Heart right ventricle (tissue), 16 donors: ENCODE measurements around the gene TTPAL. TPM values are rescaled to one million over a fixed set of nuclear protein-coding genes. Genes with fewer than 3 reads are reported as not detected.

Source experiments
- ATAC-seq, 8 donors: fragments of 200-7000 bp; cut with Tn5 transposase; one replicate each; pipeline ENCODE4 v1.9.1; 2020; ENCODE audit warnings: mild to moderate bottlenecking in 8 of 8, moderate library complexity in 8 of 8, moderate number of reproducible peaks in 1 of 8
- DNase-seq, 2 donors: peaks; one replicate each; pipeline ENCODE4 v3.0.0-alpha.2; 2020
- H3K27ac ChIP-seq, 10 donors: fragments of 200-600 bp; sonication (generic) in 2 of 10; one replicate each; pipeline versions ENCODE4 v1.5.0 to v1.8.0; 2020 to 2022; ENCODE audit warnings: mild to moderate bottlenecking in 3 of 10
- H3K27me3 ChIP-seq, 7 donors: fragments of 200-600 bp; one replicate each; pipeline ENCODE4 v1.8.0; 2021 to 2022; ENCODE audit warnings: mild to moderate bottlenecking in 2 of 7
- H3K36me3 ChIP-seq, 9 donors: fragments of 200-600 bp; sonication (generic) in 1 of 9; one replicate each; pipeline versions ENCODE4 v1.5.0 to v1.8.0; 2020 to 2022; ENCODE audit warnings: mild to moderate bottlenecking in 2 of 9
- H3K4me1 ChIP-seq, 9 donors: fragments of 200-600 bp; sonication (generic) in 1 of 9; one replicate each; pipeline versions ENCODE4 v1.5.0 to v1.8.0; 2020 to 2022; ENCODE audit warnings: mild to moderate bottlenecking in 4 of 9
- H3K4me3 ChIP-seq, 10 donors: fragments of 200-600 bp; sonication (generic) in 2 of 10; one replicate each; pipeline versions ENCODE4 v1.5.0 to v1.8.0; 2020 to 2022; ENCODE audit warnings: mild to moderate bottlenecking in 7 of 10, moderate library complexity in 2 of 10
- H3K9me3 ChIP-seq, 11 donors: fragments of 200-600 bp in 10 of 11; sonication (generic) in 2 of 11; one replicate each; pipeline versions ENCODE4 v1.5.0 to v1.8.0; 2013 to 2022; ENCODE audit warnings: mild to moderate bottlenecking in 2 of 11, control low read depth in 1 of 11, moderate library complexity in 1 of 11
- CTCF ChIP-seq, 9 donors: fragments of 200-600 bp; sonication (generic) in 2 of 9; IDR thresholded peaks; one replicate each; pipeline versions ENCODE4 v1.5.0 to v1.8.0; 2021 to 2022; ENCODE audit warnings: antibody characterized with exemption in 9 of 9, mild to moderate bottlenecking in 5 of 9, moderate library complexity in 1 of 9
- WGBS, 2 donors: extraction: QIAGEN DNeasy Blood & Tissue Kit; methylation state at CpG; one replicate each; pipeline ENCODE4 v1.1.7; 2013; ENCODE audit warnings: inconsistent platforms in 1 of 2; 5-methylcytosine and 5-hydroxymethylcytosine counted together
- intact Hi-C, 10 donors: fragments of 100-400 bp; cut with DNase I; formaldehyde crosslinking; loops; one replicate each; pipeline versions ENCODE4 v1.11.1 to v1.14.2; 2022
- polyA plus RNA-seq, 2 donors: library from polyadenylated mRNA; stranded (reverse); fragments of 200-250 nt; gene quantifications; one replicate each; pipeline ENCODE4 v1.2.3, GENCODE V29; 2013
- total RNA-seq, 10 donors: library from RNA; stranded (reverse); fragmentation: NEBNext Ultra II Directional in 3 of 10; extraction: Animal tissue kit (Norgen Biotek cat#: 25700) in 3 of 10; gene quantifications; one replicate each; pipeline versions ENCODE4 v1.2.1 to v1.2.4, GENCODE V29; 2021 to 2023
- donor health status: Arrhythmogenic right ventricular cardiomyopathy.
- donor health status: ischemic (EF 13 %, LVEDD 7.1; RV severe dilation, severe dysfunction).
- donor health status: healthy with polysubstance abuse.
- donor health status: DM: no; HTN: yes; CAD: no.
- donor health status: DM: no; HTN: no; CAD: no.
- donor health status: ischemic (EF 25% LVEDD 6.9; RV normal size, moderate dysfunction).
- donor health status: ischemic (EF 25% LVEDD 5.7; RV mildly dilated, moderate dysfunction).
- donor health status: healthy.
- donor health status: DM: yes; HTN: yes; CAD: no.
- donor health status: Ischemic cardiomyopathy.
- donor health status: ischemic (EF 35%, LVEDD 5.7; RV mildly dilated, moderate dysfunction).
- donor health status: nonischemic (EF 11% LVEDD 7.7; RV severe dilation, severe dysfunction).
- donor health status: DM: yes; HTN: yes; CAD: no.
- donor health status: PGD.
- donor health status: ischemic (EF 29% LVEDD 5.4; RV normal size, mild dysfunction).
- donor health status: nonischemic (EF 23%, LVEDD 6.1; RV moderate dilation, normal function).

The TTPAL gene
- total and polyA plus RNA-seq, 12 donors = 2.3 to 7.3 (median 4.2) TPM

- intact Hi-C loops = no loop called here
- no peak for ATAC-seq
- WGBS, 2 donors = 82 to 86% methylated on average over 6 of the region's 6 CpGs
Measured at GRCh38 chr20:44526129-44526528, 50.5 kb downstream of the TTPAL start.

GRCh38 chr20:44527716-44528199 is 52.1 kb downstream of the TTPAL start:
- no peaks in the 10 kb centered on the region for H3K36me3 ChIP-seq

More at GRCh38 chr20:44526129-44526528, 50.5 kb downstream of the TTPAL start:
- Histone ChIP-seq H3K9me3 (no peaks in the 10 kb centered on the region), H3K36me3 (no peaks in the 10 kb centered on the region), H3K27ac (no peak overlapping the region), H3K4me3 (no peak overlapping the region), H3K27me3 (no peaks in the 10 kb centered on the region), H3K4me1 (peaks cover 0 to 11% (median 6%) of the 10 kb centered on the region in 9 donors)
- TF ChIP-seq CTCF (IDR thresholded peaks at IDR 0.05) = no peak
- no peak for DNase-seq

GRCh38 chr20:44528309-44528708 is 52.6 kb downstream of the TTPAL start:
- H3K9me3 ChIP-seq = no peaks in the 10 kb centered on the region
- WGBS, 2 donors = 81 to 82% methylated on average over 6 of the region's 6 CpGs
- intact Hi-C loops = no loop called here
- DNase-seq (no peak), ATAC-seq (no peak)
- peaks cover 3 to 20% (median 13%) of the 10 kb centered on the region in 9 donors for H3K4me1 ChIP-seq
- no peak overlapping the region for H3K27ac ChIP-seq
- TF ChIP-seq CTCF (IDR thresholded peaks at IDR 0.05) = no peak
- no peaks in the 10 kb centered on the region for H3K36me3 ChIP-seq
- H3K27me3 ChIP-seq = peaks cover 0 to 10% (median 0%) of the 10 kb centered on the region in 7 donors
- no peak overlapping the region for H3K4me3 ChIP-seq

More at GRCh38 chr20:44527716-44528199, 52.1 kb downstream of the TTPAL start:
- H3K9me3 ChIP-seq = no peaks in the 10 kb centered on the region
- WGBS, 2 donors = 53 to 67% methylated on average over 4 of the region's 4 CpGs
- H3K27me3 ChIP-seq = peaks cover 0 to 10% (median 0%) of the 10 kb centered on the region in 7 donors
- H3K4me1 ChIP-seq = peaks cover 3 to 15% (median 12%) of the 10 kb centered on the region in 9 donors
- no peak for TF ChIP-seq CTCF (IDR thresholded peaks at IDR 0.05)
- DNase-seq (no peak), ATAC-seq (no peak)
- intact Hi-C loops = no loop called here
- no peak overlapping the region for H3K27ac ChIP-seq
- H3K4me3 ChIP-seq = no peak overlapping the region

GRCh38 chr20:44532259-44532980 is 56.7 kb downstream of the TTPAL start:
- H3K4me1 ChIP-seq = peaks cover 3 to 47% (median 21%) of the 10 kb centered on the region in 9 donors
- DNase-seq = peak; percentile 32 to 35
- WGBS, 2 donors = 2 to 4% methylated on average over 11 of the region's 11 CpGs
- no peak for TF ChIP-seq CTCF (IDR thresholded peaks at IDR 0.05)
- H3K4me3 ChIP-seq = peak overlapping the region; percentile 63 to 96 (median 82)
- H3K27me3 ChIP-seq = peaks cover 0 to 10% (median 0%) of the 10 kb centered on the region in 7 donors
- peak overlapping the region; percentile 60 to 85 (median 80) for H3K27ac ChIP-seq
- H3K9me3 ChIP-seq = no peaks in the 10 kb centered on the region
- H3K36me3 ChIP-seq = no peaks in the 10 kb centered on the region
- ATAC-seq = peak in 5 of 8 donors; percentile 6 to 52 (median 42)
- intact Hi-C loops = loop anchor here in 9 of 10 donors (2.0 to 10.0 kb wide), 8 partner anchors 40 to 202 kb away; partner anchors contain the start of gene PKIG (in 1 of the 9)
